Sigmoid colon (tissue), 7 donors: Measurements from ENCODE around the gene CTRB2. TPM values are rescaled to one million over a fixed set of nuclear protein-coding genes. Genes with fewer than 3 reads are reported as not detected.
"Not testable (repeated sequence)": the region's sequence is repeated elsewhere in the genome, so short reads cannot be mapped to it uniquely, and the experiment has no call there.

Source experiments
- DNase-seq: peaks from one replicate; pipeline ENCODE4 v3.0.0-alpha.2; 2019
- H3K27ac ChIP-seq, 4 donors: fragments of 200-600 bp; sonication (generic); one replicate each; pipeline ENCODE4 v1.5.1; 2016 to 2019; ENCODE audit warnings: mild to moderate bottlenecking in 1 of 4
- H3K27me3 ChIP-seq, 3 donors: fragments of 200-600 bp; sonication (generic); one replicate each; pipeline ENCODE4 v1.5.1; 2019; ENCODE audit warnings: mild to moderate bottlenecking in 1 of 3
- H3K36me3 ChIP-seq, 4 donors: fragments of 200-600 bp; sonication (generic); one replicate each; pipeline ENCODE4 v1.5.1; 2016 to 2019
- H3K4me1 ChIP-seq, 4 donors: fragments of 200-600 bp; sonication (generic); one replicate each; pipeline ENCODE4 v1.5.1; 2017 to 2019
- H3K4me3 ChIP-seq, 4 donors: fragments of 200-600 bp; sonication (generic); one replicate each; pipeline ENCODE4 v1.5.1; 2017 to 2019; ENCODE audit warnings: mild to moderate bottlenecking in 2 of 4, moderate library complexity in 1 of 4
- H3K9me3 ChIP-seq, 4 donors: fragments of 200-600 bp in 3 of 4; sonication (generic) in 3 of 4; one replicate each; pipeline versions ENCODE4 v1.5.1 to v1.6.1; 2013 to 2019
- CTCF ChIP-seq, 4 experiments: fragments of 450-650 bp in 3 of 4; fragments of 200-600 bp in 1 of 4; IDR thresholded peaks; one replicate each; pipeline ENCODE4 v1.5.1; 2016 to 2019; ENCODE audit warnings: antibody characterized with exemption in 4 of 4, mild to moderate bottlenecking in 3 of 4, moderate library complexity in 2 of 4
- EP300 ChIP-seq, 4 donors: sonication (generic); formaldehyde crosslinking; IDR thresholded peaks; one replicate each; pipeline ENCODE4 v1.6.1; 2017; ENCODE audit warnings: antibody characterized with exemption in 4 of 4
- POLR2A ChIP-seq, 2 donors: fragments of 450-650 bp; IDR thresholded peaks; one replicate each; pipeline ENCODE4 v1.6.1; 2016; ENCODE audit warnings: antibody characterized with exemption in 2 of 2, mild to moderate bottlenecking in 2 of 2, moderate library complexity in 2 of 2
- POLR2AphosphoS5 ChIP-seq, 4 donors: sonication (generic); formaldehyde crosslinking; IDR thresholded peaks; one replicate each; pipeline ENCODE4 v1.6.1; 2017; ENCODE audit warnings: antibody characterized with exemption in 4 of 4
- WGBS, 2 donors: extraction: QIAGEN DNeasy Blood & Tissue Kit; methylation state at CpG; one replicate each; pipeline ENCODE4 v1.1.7; 2013; 5-methylcytosine and 5-hydroxymethylcytosine counted together
- intact Hi-C: fragments of 100-400 bp; cut with DNase I; formaldehyde crosslinking; loops from one replicate; pipeline ENCODE4 v1.15.1; 2023
- polyA plus RNA-seq, 3 donors: library from polyadenylated mRNA; stranded (reverse); fragments of 200-250 nt; gene quantifications; one replicate each; pipeline ENCODE4 v1.2.3, GENCODE V29; 2013
- total RNA-seq, 4 donors: library from RNA; depleted of rRNA; stranded (reverse); fragments of >200 nt; gene quantifications; one replicate each; pipeline ENCODE4 v1.1.0, GENCODE V29; 2016
- donor health status: healthy with polysubstance abuse.
- donor health status: Bipolar disorder and iron deficiency.
- donor health status: healthy.

The CTRB2 gene
- total and polyA plus RNA-seq, 7 donors, result 0.42 to 17.4 TPM; not detected in 5

- Histone ChIP-seq H3K9me3 (no peaks in the 10 kb centered on the region), H3K4me1 (peaks cover 3 to 78% (median 69%) of the 10 kb centered on the region in 4 donors), H3K36me3 (peaks cover 6 to 29% (median 16%) of the 10 kb centered on the region in 4 donors), H3K4me3 (no peak overlapping the region), H3K27ac (no peak overlapping the region), H3K27me3 (no peaks in the 10 kb centered on the region)
- DNase-seq, result no peak
- TF ChIP-seq POLR2A (IDR thresholded peaks at IDR 0.05) (no peak), POLR2AphosphoS5 (IDR thresholded peaks at IDR 0.05) (no peak), CTCF (IDR thresholded peaks at IDR 0.05) (no peak), EP300 (IDR thresholded peaks at IDR 0.05) (no peak)
- 93 to 96% methylated on average over 13 of the region's 13 CpGs for WGBS, 2 donors
- intact Hi-C loops, result no loop called here
These were observed 35.0 kb upstream of the CTRB2 start for GRCh38 chr16:75241955-75242354.

DNA sequence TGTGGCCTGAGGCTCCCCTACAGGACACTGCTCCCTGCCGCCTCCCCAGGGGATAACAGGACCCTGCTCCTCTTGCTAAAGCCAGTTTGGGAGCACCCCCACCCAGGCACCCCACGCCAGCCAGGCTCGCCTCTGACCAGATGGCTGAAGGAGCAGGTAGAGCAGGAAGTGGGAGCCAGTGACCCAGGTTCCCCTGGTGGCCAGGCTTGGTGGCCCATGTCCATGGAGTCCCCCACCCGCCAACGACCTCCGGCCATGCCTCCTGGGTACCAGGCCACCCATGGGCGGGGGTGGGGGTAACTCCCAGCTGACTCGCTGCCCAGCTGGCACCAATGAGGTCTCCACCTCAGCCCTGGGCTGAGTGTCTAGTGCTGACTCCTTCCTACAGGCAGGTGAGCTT lies 34.5 kb upstream of the CTRB2 start:
- 78 to 81% methylated on average over 8 of the region's 8 CpGs for WGBS, 2 donors
- Histone ChIP-seq H3K27ac (no peak overlapping the region), H3K27me3 (no peaks in the 10 kb centered on the region), H3K36me3 (peaks cover 6 to 35% (median 16%) of the 10 kb centered on the region in 4 donors), H3K4me1 (peaks cover 3 to 76% (median 66%) of the 10 kb centered on the region in 4 donors), H3K4me3 (no peak overlapping the region), H3K9me3 (no peaks in the 10 kb centered on the region)
- intact Hi-C loops, result no loop called here
- no peak for TF ChIP-seq POLR2AphosphoS5 (IDR thresholded peaks at IDR 0.05)
- no peak for TF ChIP-seq CTCF (IDR thresholded peaks at IDR 0.05)
- TF ChIP-seq POLR2A (IDR thresholded peaks at IDR 0.05), result no peak
- no peak for TF ChIP-seq EP300 (IDR thresholded peaks at IDR 0.05)
- DNase-seq, result no peak

DNA sequence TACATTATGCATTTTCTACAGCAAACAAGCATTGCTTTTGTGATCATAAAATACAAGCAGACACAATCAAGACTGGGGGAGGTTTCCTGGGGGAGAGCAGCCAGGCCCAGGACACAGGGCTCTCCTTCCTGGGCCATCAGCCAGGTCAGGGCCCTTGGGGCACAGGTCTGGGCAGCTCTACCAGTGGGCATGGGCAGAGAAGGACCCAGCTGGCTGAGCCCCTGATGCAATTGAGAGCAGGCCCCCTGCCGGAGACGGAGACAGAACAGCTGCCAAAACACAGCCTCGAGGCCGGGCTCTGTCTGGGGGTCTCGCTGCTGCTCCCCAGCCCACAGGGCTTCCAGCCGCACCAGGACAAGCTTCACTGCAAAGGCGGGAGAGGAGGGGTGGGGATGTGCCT lies 33.7 kb upstream of the CTRB2 start:
- DNase-seq, result peak; percentile 61
- H3K4me3 ChIP-seq, H3K27me3 ChIP-seq, intact Hi-C loops, H3K9me3 ChIP-seq: not testable (repeated sequence)
- H3K4me1 ChIP-seq, result peaks cover 0 to 69% (median 58%) of the 10 kb centered on the region in 4 donors
- WGBS, 2 donors, result 85 to 93% methylated on average over 7 of the region's 7 CpGs
- H3K27ac ChIP-seq, result peak overlapping the region in 1 of 4 donors; percentile 92
- peaks cover 6 to 40% (median 17%) of the 10 kb centered on the region in 4 donors for H3K36me3 ChIP-seq

DNA sequence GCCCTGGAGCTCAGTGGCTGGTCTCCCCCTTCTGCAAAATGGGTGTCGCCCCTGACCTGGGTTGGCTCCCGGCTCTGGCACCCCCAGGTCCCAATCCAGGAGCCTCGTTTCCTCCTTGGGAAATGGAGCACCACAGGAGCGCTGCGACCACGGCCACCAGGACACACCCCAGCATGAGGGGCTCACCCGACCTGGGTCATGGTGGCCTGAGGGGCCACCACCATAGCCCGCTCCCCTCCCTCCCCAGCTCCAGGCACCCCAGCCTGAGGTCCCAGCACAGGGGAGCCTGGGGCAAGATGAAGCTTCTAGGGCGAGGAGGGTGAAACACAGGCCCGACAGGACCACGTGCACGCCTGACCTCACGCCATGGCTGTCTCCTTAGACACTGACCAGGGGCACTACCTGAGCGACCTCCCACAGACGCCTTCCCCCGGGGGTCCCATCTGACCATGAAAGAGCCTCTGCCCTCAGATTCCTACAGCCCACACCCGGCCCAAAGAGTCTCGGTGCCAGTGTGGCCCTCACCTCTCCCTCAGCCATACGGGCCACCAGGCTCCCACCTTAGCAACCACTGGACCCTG lies 32.7 kb upstream of the CTRB2 start:
- intact Hi-C loops, result loop anchor here (10.0 kb wide), 1 partner anchor 255 kb away; the partner anchor contains the start of gene WDR59
- Histone ChIP-seq H3K36me3 (peaks cover 8 to 50% (median 25%) of the 10 kb centered on the region in 4 donors), H3K27ac (peak overlapping the region; percentile 82 to 92 (median 84)), H3K4me3 (no peak overlapping the region), H3K9me3 (no peaks in the 10 kb centered on the region), H3K4me1 (peaks cover 0 to 62% (median 49%) of the 10 kb centered on the region in 4 donors), H3K27me3 (no peaks in the 10 kb centered on the region)
- WGBS, 2 donors, result 90 to 91% methylated on average over 19 of the region's 19 CpGs
- no peak for TF ChIP-seq EP300 (IDR thresholded peaks at IDR 0.05)
- no peak for TF ChIP-seq POLR2AphosphoS5 (IDR thresholded peaks at IDR 0.05)
- no peak for TF ChIP-seq CTCF (IDR thresholded peaks at IDR 0.05)
- no peak for TF ChIP-seq POLR2A (IDR thresholded peaks at IDR 0.05)
- DNase-seq, result peak; percentile 63

DNA sequence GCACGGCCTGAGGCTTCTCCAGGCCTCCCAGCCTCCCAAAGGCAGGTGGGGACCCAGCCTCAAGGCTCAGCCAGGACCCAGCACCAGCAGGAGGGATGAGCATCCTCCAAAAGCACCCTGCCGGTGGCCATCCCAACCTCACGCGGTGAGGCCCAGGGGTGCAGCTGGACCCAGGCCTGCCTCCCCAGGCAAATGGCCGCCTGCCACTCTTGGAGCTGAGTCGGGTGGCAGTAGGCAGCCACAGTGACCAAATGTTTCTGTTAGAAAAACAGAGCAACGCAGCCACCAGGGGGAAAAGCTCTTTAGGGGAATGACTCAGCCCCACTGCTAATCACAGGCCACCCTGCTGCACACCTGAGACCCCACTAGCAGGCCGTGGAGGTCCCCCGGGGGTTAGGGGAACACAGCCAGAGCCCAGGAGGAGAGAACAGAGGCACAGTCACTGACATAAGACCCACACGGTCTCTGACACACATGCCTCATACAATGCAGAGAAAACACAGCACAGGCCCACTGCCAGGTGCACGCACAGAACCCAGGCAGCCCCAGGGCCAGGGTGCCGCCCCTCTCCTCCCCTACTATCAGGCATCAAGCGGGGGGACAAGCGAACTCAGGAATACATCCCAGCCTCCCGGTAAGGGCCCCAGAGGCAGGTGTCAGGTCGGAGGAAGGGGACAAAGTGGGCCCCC lies 32.0 kb upstream of the CTRB2 start:
- Histone ChIP-seq H3K27me3 (no peaks in the 10 kb centered on the region), H3K4me1 (peaks cover 0 to 62% (median 49%) of the 10 kb centered on the region in 4 donors), H3K27ac (peak overlapping the region; percentile 82 to 92 (median 84)), H3K9me3 (no peaks in the 10 kb centered on the region), H3K36me3 (peaks cover 12 to 54% (median 27%) of the 10 kb centered on the region in 4 donors), H3K4me3 (no peak overlapping the region)
- TF ChIP-seq CTCF (IDR thresholded peaks at IDR 0.05), result peak in 1 of 4 experiments; percentile 20
- TF ChIP-seq POLR2AphosphoS5 (IDR thresholded peaks at IDR 0.05), result no peak
- intact Hi-C loops, result loop anchor here (1.0 to 10.0 kb wide), 2 partner anchors 26 to 254 kb away; partner anchors contain the start of gene WDR59
- WGBS, 2 donors, result 72 to 80% methylated on average over 16 of the region's 16 CpGs
- no peak for DNase-seq
